Activated T-helper 2 cell treated with anti-CD3 and anti-CD28 coated beads, Interferon-gamma antibody, Interleukin-2, Interleukin-4, amounts not matched to agents 10 μg/mL and 5 μg/mL and 100 μg/mL, durations not matched to agents 14 hours and 24 hours and 36 hours (primary cell): Measurements from ENCODE around the gene LANCL1. TPM values are rescaled to one million over a fixed set of nuclear protein-coding genes. Genes with fewer than 3 reads are reported as not detected.
"Not testable (repeated sequence)": the region's sequence is repeated elsewhere in the genome, so short reads cannot be mapped to it uniquely, and the experiment has no call there.

Source experiments
- DNase-seq: peaks from one replicate; pipeline ENCODE4 v3.0.0; 2021; ENCODE audit warnings: low spot score
- H3K27ac Mint-ChIP-seq: one replicate; pipeline ENCODE4 v1.8.0; 2021; ENCODE audit warnings: mixed read lengths
- H3K27me3 Mint-ChIP-seq: one replicate; pipeline ENCODE4 v1.8.0; 2021; ENCODE audit warnings: low read depth, mixed read lengths
- H3K36me3 Mint-ChIP-seq: one replicate; pipeline ENCODE4 v1.8.0; 2021; ENCODE audit warnings: low read depth, mixed read lengths
- H3K4me1 Mint-ChIP-seq: one replicate; pipeline ENCODE4 v1.8.0; 2021; ENCODE audit warnings: low read depth, mixed read lengths
- H3K4me3 Mint-ChIP-seq: one replicate; pipeline ENCODE4 v1.8.0; 2021; ENCODE audit warnings: low read depth, mild to moderate bottlenecking, moderate library complexity, mixed read lengths
- H3K9me3 Mint-ChIP-seq: one replicate; pipeline ENCODE4 v1.8.0; 2021; ENCODE audit warnings: mixed read lengths
- intact Hi-C: fragments of 100-400 bp; cut with micrococcal nuclease; formaldehyde crosslinking; loops from one replicate; pipeline ENCODE4 v1.15.1; 2023
- total RNA-seq: library from RNA; stranded (reverse); gene quantifications from 2 replicates; pipeline ENCODE4 v1.2.3, GENCODE V29; 2022

Gene LANCL1
- total RNA-seq, 1 donor from 2014 or later: 35.1 TPM

DNA sequence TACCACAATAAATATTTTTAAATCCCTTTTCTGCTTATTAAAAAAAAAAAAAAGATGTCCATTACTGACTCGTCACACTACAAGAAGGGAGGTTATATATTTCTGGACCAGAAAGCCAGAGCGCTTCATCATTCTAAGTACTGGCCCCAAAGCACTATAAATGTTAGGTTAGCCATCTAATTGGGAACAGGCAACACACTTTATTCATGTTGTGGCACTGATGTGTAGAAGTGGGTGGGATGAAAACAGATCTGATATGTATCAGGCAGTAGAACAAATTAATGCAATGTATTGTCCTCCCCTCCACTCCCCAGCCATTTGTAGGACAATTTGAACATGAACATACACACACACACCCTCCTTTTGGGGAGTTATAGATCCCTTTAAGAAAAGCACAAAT lies 24.4 kb downstream of the LANCL1 start:
- peaks cover 79% of the 10 kb centered on the region for H3K36me3 Mint-ChIP-seq
- intact Hi-C loops: no loop called here

DNA sequence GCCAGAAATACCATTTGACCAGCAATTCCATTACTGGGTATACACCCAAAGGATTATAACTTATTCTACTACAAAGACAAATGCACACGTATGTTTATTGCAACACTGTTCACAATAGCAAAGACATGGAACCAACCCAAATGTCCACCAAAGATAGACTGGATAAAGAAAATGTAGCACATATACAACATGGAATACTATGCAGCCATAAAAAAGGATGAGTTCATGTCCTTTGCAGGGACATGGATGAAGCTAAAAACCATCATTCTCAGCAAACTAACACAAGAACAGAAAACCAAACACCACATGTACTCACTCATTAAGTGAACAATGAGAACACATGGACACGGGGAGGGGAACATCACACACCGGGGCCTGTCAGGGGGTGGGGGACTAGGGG lies 25.6 kb downstream of the LANCL1 start:
- H3K27me3 Mint-ChIP-seq: not testable (repeated sequence)

More for the DNA sequence above, 24.4 kb downstream of the LANCL1 start:
- DNase-seq: no peak
- Mint-ChIP-seq H3K27me3 (no peaks in the 10 kb centered on the region), H3K4me1 (no peaks in the 10 kb centered on the region), H3K9me3 (peaks cover 41% of the 10 kb centered on the region), H3K27ac (no peak overlapping the region), H3K4me3 (no peak overlapping the region)

DNA sequence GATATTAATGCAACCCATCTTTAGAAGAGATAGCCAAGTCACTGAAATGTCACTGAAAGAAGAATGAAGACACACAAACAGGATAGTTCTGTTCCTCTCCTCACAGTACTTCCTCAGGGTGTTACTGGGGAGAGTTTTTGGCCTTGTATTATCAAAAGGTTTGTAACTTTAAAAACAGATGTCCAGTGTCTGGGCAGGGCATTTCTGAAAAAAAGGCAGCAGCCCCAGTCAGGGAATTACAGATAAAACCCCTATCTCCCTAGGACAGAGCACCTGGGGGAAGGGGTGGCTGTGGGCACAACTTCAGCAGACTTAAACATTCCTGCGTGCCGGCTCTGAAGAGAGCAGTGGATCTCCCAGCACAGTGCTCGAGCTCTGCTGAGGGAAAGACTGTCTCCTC lies 30.8 kb downstream of the LANCL1 start:
- H3K36me3 Mint-ChIP-seq: peaks cover 59% of the 10 kb centered on the region
- peaks cover 11% of the 10 kb centered on the region for H3K4me1 Mint-ChIP-seq
- peaks cover 40% of the 10 kb centered on the region for H3K9me3 Mint-ChIP-seq
- no peak for DNase-seq
- intact Hi-C loops: loop anchor here (1.0 to 10.0 kb wide), 2 partner anchors 35 to 709 kb away; no protein-coding TSS in a partner anchor
- no peak overlapping the region for H3K4me3 Mint-ChIP-seq
- H3K27ac Mint-ChIP-seq: no peak overlapping the region
- H3K27me3 Mint-ChIP-seq: no peaks in the 10 kb centered on the region

More for the DNA sequence above, 25.6 kb downstream of the LANCL1 start:
- DNase-seq, H3K4me1 Mint-ChIP-seq, H3K27ac Mint-ChIP-seq, intact Hi-C loops, H3K4me3 Mint-ChIP-seq: not testable (repeated sequence)
- Mint-ChIP-seq H3K9me3 (peaks cover 46% of the 10 kb centered on the region), H3K36me3 (peaks cover 85% of the 10 kb centered on the region)

GRCh38 chr2:210445116-210445707 lies 31.3 kb downstream of the LANCL1 start:
- no peak overlapping the region for H3K4me3 Mint-ChIP-seq
- H3K36me3 Mint-ChIP-seq: peaks cover 54% of the 10 kb centered on the region
- peaks cover 11% of the 10 kb centered on the region for H3K4me1 Mint-ChIP-seq
- peaks cover 35% of the 10 kb centered on the region for H3K9me3 Mint-ChIP-seq
- no peaks in the 10 kb centered on the region for H3K27me3 Mint-ChIP-seq
- H3K27ac Mint-ChIP-seq: no peak overlapping the region
- intact Hi-C loops: loop anchor here (1.0 to 10.0 kb wide), 2 partner anchors 35 to 710 kb away; no protein-coding TSS in a partner anchor
- no peak for DNase-seq

GRCh38 chr2:210443527-210443926 lies 33.0 kb downstream of the LANCL1 start:
- intact Hi-C loops: loop anchor here (10.0 kb wide), 1 partner anchor 711 kb away; no protein-coding TSS in a partner anchor
- H3K36me3 Mint-ChIP-seq: peaks cover 49% of the 10 kb centered on the region
- H3K9me3 Mint-ChIP-seq: peaks cover 19% of the 10 kb centered on the region

DNA sequence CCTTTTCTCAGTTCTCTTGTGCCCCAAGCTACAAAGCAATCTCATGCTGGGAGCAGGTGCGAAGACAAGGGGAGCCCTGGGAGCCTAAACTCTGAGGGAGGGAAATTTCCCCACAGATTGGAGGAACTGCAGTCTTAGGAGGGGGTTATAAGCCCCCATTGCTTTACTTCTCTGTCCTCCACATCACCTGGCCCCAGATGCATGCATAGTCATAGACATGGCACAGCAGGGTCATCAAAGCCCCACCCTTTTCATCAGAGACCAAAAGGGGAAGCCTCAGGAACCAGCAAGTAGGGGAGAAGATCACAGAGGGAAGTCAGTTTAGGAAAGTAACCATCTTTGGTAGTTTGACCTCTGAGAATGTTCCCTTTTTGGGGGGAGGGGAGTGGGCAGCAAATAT lies 33.7 kb downstream of the LANCL1 start:
- peaks cover 11% of the 10 kb centered on the region for H3K4me1 Mint-ChIP-seq
- peaks cover 13% of the 10 kb centered on the region for H3K9me3 Mint-ChIP-seq
- H3K27ac Mint-ChIP-seq: no peak overlapping the region
- H3K36me3 Mint-ChIP-seq: peaks cover 44% of the 10 kb centered on the region
- no peak overlapping the region for H3K4me3 Mint-ChIP-seq
- no peaks in the 10 kb centered on the region for H3K27me3 Mint-ChIP-seq
- intact Hi-C loops: loop anchor here (10.0 kb wide), 1 partner anchor 712 kb away; no protein-coding TSS in a partner anchor
- no peak for DNase-seq

More at GRCh38 chr2:210443527-210443926, 33.0 kb downstream of the LANCL1 start:
- no peak overlapping the region for H3K4me3 Mint-ChIP-seq
- peaks cover 11% of the 10 kb centered on the region for H3K4me1 Mint-ChIP-seq
- H3K27me3 Mint-ChIP-seq: no peaks in the 10 kb centered on the region
- no peak for DNase-seq
- no peak overlapping the region for H3K27ac Mint-ChIP-seq

GRCh38 chr2:210442457-210442856 lies 34.1 kb downstream of the LANCL1 start:
- Mint-ChIP-seq H3K27me3 (no peaks in the 10 kb centered on the region), H3K4me3 (no peak overlapping the region), H3K9me3 (peaks cover 9% of the 10 kb centered on the region), H3K27ac (no peak overlapping the region), H3K4me1 (peaks cover 11% of the 10 kb centered on the region), H3K36me3 (peaks cover 40% of the 10 kb centered on the region)
- no peak for DNase-seq
- intact Hi-C loops: loop anchor here (10.0 kb wide), 1 partner anchor 712 kb away; no protein-coding TSS in a partner anchor

- Mint-ChIP-seq H3K27me3 (no peaks in the 10 kb centered on the region), H3K27ac (no peak overlapping the region), H3K36me3 (peaks cover 41% of the 10 kb centered on the region), H3K4me1 (peaks cover 11% of the 10 kb centered on the region), H3K4me3 (no peak overlapping the region), H3K9me3 (no peaks in the 10 kb centered on the region)
- intact Hi-C loops: loop anchor here (10.0 kb wide), 1 partner anchor 715 kb away; no protein-coding TSS in a partner anchor
- DNase-seq: no peak
These were observed 36.4 kb downstream of the LANCL1 start for GRCh38 chr2:210440206-210440605.

- no peak for DNase-seq
- Mint-ChIP-seq H3K27me3 (no peaks in the 10 kb centered on the region), H3K4me1 (peaks cover 10% of the 10 kb centered on the region), H3K9me3 (no peaks in the 10 kb centered on the region), H3K4me3 (no peak overlapping the region), H3K27ac (no peak overlapping the region), H3K36me3 (peaks cover 67% of the 10 kb centered on the region)
- intact Hi-C loops: no loop called here
These were observed 41.1 kb downstream of the LANCL1 start for GRCh38 chr2:210435439-210435838.

- Mint-ChIP-seq H3K4me1 (peaks cover 10% of the 10 kb centered on the region), H3K27me3 (no peaks in the 10 kb centered on the region), H3K27ac (no peak overlapping the region), H3K36me3 (peaks cover 59% of the 10 kb centered on the region), H3K4me3 (no peak overlapping the region), H3K9me3 (peaks cover 2% of the 10 kb centered on the region)
- no peak for DNase-seq
- intact Hi-C loops: no loop called here
These were observed 43.9 kb downstream of the LANCL1 start for GRCh38 chr2:210432633-210433032.

- intact Hi-C loops: no loop called here
- Mint-ChIP-seq H3K36me3 (peaks cover 46% of the 10 kb centered on the region), H3K9me3 (peaks cover 29% of the 10 kb centered on the region), H3K27ac (no peak overlapping the region), H3K27me3 (no peaks in the 10 kb centered on the region), H3K4me3 (no peak overlapping the region), H3K4me1 (peaks cover 10% of the 10 kb centered on the region)
- no peak for DNase-seq
These were observed 47.0 kb downstream of the LANCL1 start for GRCh38 chr2:210429403-210430137.

- intact Hi-C loops: no loop called here
- no peak for DNase-seq
- Mint-ChIP-seq H3K4me1 (peaks cover 10% of the 10 kb centered on the region), H3K4me3 (no peak overlapping the region), H3K27me3 (no peaks in the 10 kb centered on the region), H3K27ac (no peak overlapping the region), H3K36me3 (peaks cover 36% of the 10 kb centered on the region), H3K9me3 (peaks cover 36% of the 10 kb centered on the region)
These were observed 48.0 kb downstream of the LANCL1 start for GRCh38 chr2:210428393-210429179.
